Hepatocyte (in vitro differentiated cells): ENCODE data around the gene ALK. TPM values are rescaled to one million over a fixed set of nuclear protein-coding genes. Genes with fewer than 3 reads are reported as not detected.

ENCODE experiments used
- DNase-seq: peaks from one replicate; pipeline ENCODE4 v3.0.0-alpha.2; 2016; ENCODE audit warnings: low spot score
- H2AFZ ChIP-seq: fragments of 200-600 bp; sonication (generic); 2 replicates; pipeline ENCODE4 v1.6.0; 2016; ENCODE audit warnings: antibody characterized with exemption, mild to moderate bottlenecking
- H3K27ac ChIP-seq: fragments of 200-600 bp; sonication (generic); 2 replicates; pipeline ENCODE4 v1.5.1; 2016; ENCODE audit warnings: mild to moderate bottlenecking
- H3K27me3 ChIP-seq: fragments of 200-600 bp; sonication (generic); 2 replicates; pipeline ENCODE4 v1.6.1; 2016
- H3K36me3 ChIP-seq: fragments of 200-600 bp; sonication (generic); replicated peaks from 2 replicates; pipeline ENCODE4 v1.5.1; 2016; ENCODE audit warnings: low read depth; ENCODE audit not compliant: insufficient read depth
- H3K4me1 ChIP-seq: fragments of 200-600 bp; sonication (generic); 2 replicates; pipeline ENCODE4 v1.5.1; 2016; ENCODE audit warnings: mild to moderate bottlenecking, moderate library complexity; ENCODE audit not compliant: insufficient read depth
- H3K4me2 ChIP-seq: fragments of 200-600 bp; sonication (generic); 2 replicates; pipeline ENCODE4 v1.6.0; 2016
- H3K4me3 ChIP-seq: fragments of 200-600 bp; sonication (generic); 2 replicates; pipeline ENCODE4 v1.5.1; 2016; ENCODE audit warnings: mild to moderate bottlenecking
- H3K79me2 ChIP-seq: fragments of 200-600 bp; sonication (generic); 2 replicates; pipeline ENCODE4 v1.6.0; 2017; ENCODE audit warnings: mild to moderate bottlenecking
- H3K9me2 ChIP-seq: fragments of 200-600 bp; sonication (generic); replicated peaks from 2 replicates; pipeline ENCODE4 v1.6.0; 2017; ENCODE audit warnings: mild to moderate bottlenecking; ENCODE audit not compliant: insufficient read depth
- H3K9me3 ChIP-seq: fragments of 200-600 bp; sonication (generic); 2 replicates; pipeline ENCODE4 v1.5.1; 2016; ENCODE audit warnings: low read depth, mild to moderate bottlenecking
- H4K20me1 ChIP-seq: fragments of 200-600 bp; sonication (generic); 2 replicates; pipeline ENCODE4 v1.6.0; 2016; ENCODE audit warnings: mild to moderate bottlenecking; ENCODE audit not compliant: insufficient read depth, poor library complexity, severe bottlenecking
- EZH2 ChIP-seq: fragments of 200-600 bp; sonication (generic); IDR thresholded peaks from 2 replicates; pipeline ENCODE4 v1.6.1; 2016; ENCODE audit warnings: antibody characterized with exemption, mild to moderate bottlenecking, borderline replicate concordance
- EZH2phosphoT487 ChIP-seq: fragments of 200-600 bp; sonication (generic); IDR thresholded peaks from one replicate; pipeline ENCODE4 v1.6.1; 2018; ENCODE audit warnings: antibody characterized with exemption, mild to moderate bottlenecking, low read depth, moderate library complexity; ENCODE audit not compliant: unreplicated experiment, severe bottlenecking
- WGBS: methylation state at CpG from one replicate; pipeline ENCODE4 v1.1.6; 2016; ENCODE audit warnings: low lambda C conversion rate; ENCODE audit errors: missing lambda C conversion rate; 5-methylcytosine and 5-hydroxymethylcytosine counted together
- polyA plus RNA-seq: library from polyadenylated mRNA; unstranded; fragments of >200 nt; fragmentation: Nextera tagmentation; extraction: Ambion mirVana; gene quantifications from 2 replicates; pipeline ENCODE4 v1.2.1, GENCODE V29; 2016
- total RNA-seq: library from RNA; depleted of rRNA; stranded (reverse); fragments of >200 nt; gene quantifications from 2 replicates; pipeline ENCODE4 v1.2.3, GENCODE V29; 2014
- TF ChIP-seq, protein P1 (sequence below): fragments of 200-600 bp; sonication (generic); IDR thresholded peaks from 2 replicates; pipeline ENCODE4 v1.5.1; 2016; ENCODE audit warnings: antibody characterized with exemption, mild to moderate bottlenecking; ENCODE audit not compliant: poor library complexity

The ALK gene
- total and polyA plus RNA-seq, 2 experiments from 2014 or later, result 0.16 to 0.27 TPM

DNA sequence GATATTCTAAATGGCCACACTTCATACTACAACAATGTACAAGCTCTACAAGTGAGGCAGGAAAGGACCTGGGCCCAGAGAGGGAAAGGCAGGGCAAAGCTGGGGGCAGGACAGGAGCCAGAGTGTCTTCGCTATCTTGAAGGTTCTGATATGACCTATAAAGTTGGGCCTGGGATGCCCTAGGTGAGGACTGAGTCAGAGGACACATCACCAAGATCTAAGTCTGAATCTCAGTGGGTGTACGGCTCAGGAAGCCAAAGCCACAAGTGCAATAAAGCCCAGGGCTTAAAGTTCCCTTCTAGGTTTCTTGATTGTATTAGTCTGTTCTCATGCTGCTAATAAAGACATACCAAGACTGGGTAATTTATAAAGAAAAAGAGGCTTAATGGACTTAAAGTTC, 219.1 kb downstream of the ALK start:
- H3K79me2 ChIP-seq, result no peaks in the 10 kb centered on the region
- H3K9me3 ChIP-seq, result no peaks in the 10 kb centered on the region
- no peaks in the 10 kb centered on the region for H3K4me1 ChIP-seq
- no peak overlapping the region for H3K4me3 ChIP-seq
- no peaks in the 10 kb centered on the region for H3K27me3 ChIP-seq
- no peaks in the 10 kb centered on the region for H4K20me1 ChIP-seq
- 92% methylated on average over 2 of the region's 2 CpGs for WGBS
- H2AFZ ChIP-seq, result no peak overlapping the region
- no peak overlapping the region for H3K27ac ChIP-seq
- H3K4me2 ChIP-seq, result no peak overlapping the region
- H3K9me2 ChIP-seq, result no peaks in the 10 kb centered on the region
- TF ChIP-seq, protein P1, sequence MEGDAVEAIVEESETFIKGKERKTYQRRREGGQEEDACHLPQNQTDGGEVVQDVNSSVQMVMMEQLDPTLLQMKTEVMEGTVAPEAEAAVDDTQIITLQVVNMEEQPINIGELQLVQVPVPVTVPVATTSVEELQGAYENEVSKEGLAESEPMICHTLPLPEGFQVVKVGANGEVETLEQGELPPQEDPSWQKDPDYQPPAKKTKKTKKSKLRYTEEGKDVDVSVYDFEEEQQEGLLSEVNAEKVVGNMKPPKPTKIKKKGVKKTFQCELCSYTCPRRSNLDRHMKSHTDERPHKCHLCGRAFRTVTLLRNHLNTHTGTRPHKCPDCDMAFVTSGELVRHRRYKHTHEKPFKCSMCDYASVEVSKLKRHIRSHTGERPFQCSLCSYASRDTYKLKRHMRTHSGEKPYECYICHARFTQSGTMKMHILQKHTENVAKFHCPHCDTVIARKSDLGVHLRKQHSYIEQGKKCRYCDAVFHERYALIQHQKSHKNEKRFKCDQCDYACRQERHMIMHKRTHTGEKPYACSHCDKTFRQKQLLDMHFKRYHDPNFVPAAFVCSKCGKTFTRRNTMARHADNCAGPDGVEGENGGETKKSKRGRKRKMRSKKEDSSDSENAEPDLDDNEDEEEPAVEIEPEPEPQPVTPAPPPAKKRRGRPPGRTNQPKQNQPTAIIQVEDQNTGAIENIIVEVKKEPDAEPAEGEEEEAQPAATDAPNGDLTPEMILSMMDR, result no peak
- TF ChIP-seq EZH2phosphoT487 (no peak), EZH2 (no peak)
- no peak for DNase-seq
- no peaks in the 10 kb centered on the region for H3K36me3 ChIP-seq

DNA sequence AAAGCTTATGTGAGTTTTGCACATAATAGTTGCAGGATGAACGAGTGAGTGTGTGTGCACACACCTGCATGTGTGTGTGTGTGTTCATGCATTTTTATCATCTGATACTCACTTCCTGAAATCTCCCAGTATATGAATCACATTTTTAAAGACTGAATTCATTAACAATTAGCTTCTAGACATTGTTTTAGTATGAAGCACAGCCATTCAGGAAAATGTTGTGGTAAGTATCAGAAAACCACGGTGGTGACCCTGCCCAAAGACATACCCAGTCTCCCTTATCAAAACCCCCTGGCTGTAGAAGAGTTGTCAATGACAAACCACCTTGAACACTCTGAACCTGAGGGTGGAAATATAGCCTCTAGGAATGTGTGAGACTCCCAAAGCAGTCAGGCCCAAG, 220.8 kb downstream of the ALK start:
- Histone ChIP-seq H3K4me3 (no peak overlapping the region), H3K36me3 (no peaks in the 10 kb centered on the region), H3K4me2 (no peak overlapping the region), H3K27me3 (no peaks in the 10 kb centered on the region), H4K20me1 (no peaks in the 10 kb centered on the region), H2AFZ (no peak overlapping the region), H3K79me2 (no peaks in the 10 kb centered on the region), H3K4me1 (no peaks in the 10 kb centered on the region), H3K9me2 (no peaks in the 10 kb centered on the region), H3K27ac (no peak overlapping the region), H3K9me3 (no peaks in the 10 kb centered on the region)
- 86% methylated on average over 2 of the region's 2 CpGs for WGBS
- TF ChIP-seq, protein P1, result no peak
- TF ChIP-seq EZH2phosphoT487, result no peak
- no peak for TF ChIP-seq EZH2
- no peak for DNase-seq

DNA sequence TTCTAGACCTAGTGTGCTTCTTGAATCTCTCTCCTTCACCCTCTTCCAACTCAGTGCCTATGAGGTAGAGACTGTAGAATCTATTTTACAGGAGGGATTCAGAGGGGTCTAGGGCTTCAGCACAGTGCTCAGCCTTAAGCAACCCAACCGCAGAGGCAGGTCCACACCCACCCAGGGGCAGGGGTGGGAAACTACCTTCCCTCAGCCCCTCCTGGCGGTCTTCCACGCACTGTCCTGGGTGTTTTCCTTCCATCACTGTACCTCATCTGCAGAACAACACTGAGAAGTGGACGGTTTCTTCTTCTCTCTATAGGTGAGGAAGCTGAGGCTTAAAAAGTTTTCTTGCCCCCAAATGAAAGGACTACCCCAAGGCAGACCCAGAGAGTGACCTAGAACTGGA, 222.3 kb downstream of the ALK start:
- WGBS, result 67% methylated on average over 4 of the region's 4 CpGs
- Histone ChIP-seq H3K79me2 (no peaks in the 10 kb centered on the region), H3K9me2 (no peaks in the 10 kb centered on the region), H4K20me1 (no peaks in the 10 kb centered on the region), H3K36me3 (no peaks in the 10 kb centered on the region), H3K4me2 (no peak overlapping the region), H3K9me3 (no peaks in the 10 kb centered on the region), H2AFZ (no peak overlapping the region), H3K27ac (no peak overlapping the region), H3K4me3 (no peak overlapping the region), H3K4me1 (no peaks in the 10 kb centered on the region), H3K27me3 (no peaks in the 10 kb centered on the region)
- TF ChIP-seq, protein P1, result no peak
- TF ChIP-seq EZH2 (no peak), EZH2phosphoT487 (no peak)
- no peak for DNase-seq

DNA sequence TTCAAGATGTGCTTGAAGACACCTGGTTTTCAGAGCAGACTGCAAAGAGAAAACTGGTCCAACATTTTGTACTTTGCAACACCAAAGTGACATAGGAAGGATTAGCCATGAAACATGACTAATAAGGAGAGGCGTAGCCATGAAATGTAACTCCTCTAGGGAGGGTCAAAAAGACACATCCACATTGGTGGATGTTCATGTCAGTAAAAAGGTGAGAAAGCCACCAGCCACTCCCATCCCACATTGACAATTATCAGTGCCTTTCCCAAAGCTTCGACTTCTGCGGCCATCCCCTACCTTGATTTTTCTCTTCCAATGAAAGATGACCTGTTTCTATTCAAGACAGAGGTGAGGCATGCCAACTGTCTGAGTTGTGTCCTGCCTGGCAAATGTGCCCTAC, 223.2 kb downstream of the ALK start:
- 92% methylated on average over 3 of the region's 3 CpGs for WGBS
- no peak for DNase-seq

More for the DNA sequence above, 223.2 kb downstream of the ALK start:
- no peak overlapping the region for H2AFZ ChIP-seq
- no peak overlapping the region for H3K4me2 ChIP-seq
- H3K9me3 ChIP-seq, result no peaks in the 10 kb centered on the region
- TF ChIP-seq, protein P1, result no peak
- TF ChIP-seq EZH2, result no peak
- no peak for TF ChIP-seq EZH2phosphoT487
- no peaks in the 10 kb centered on the region for H3K9me2 ChIP-seq
- no peaks in the 10 kb centered on the region for H3K36me3 ChIP-seq
- no peaks in the 10 kb centered on the region for H3K4me1 ChIP-seq
- H3K27me3 ChIP-seq, result no peaks in the 10 kb centered on the region
- no peaks in the 10 kb centered on the region for H4K20me1 ChIP-seq
- H3K4me3 ChIP-seq, result no peak overlapping the region
- no peaks in the 10 kb centered on the region for H3K79me2 ChIP-seq
- H3K27ac ChIP-seq, result no peak overlapping the region
